Measurements from ENCODE around the gene FERMT1. TPM values are rescaled to one million over a fixed set of nuclear protein-coding genes. Genes with fewer than 3 reads are reported as not detected.

Gene FERMT1
- total and polyA plus RNA-seq, 2 of the 4 experiments (the other 2 are of a cell fraction) = 1.8 to 2.3 TPM

DNA sequence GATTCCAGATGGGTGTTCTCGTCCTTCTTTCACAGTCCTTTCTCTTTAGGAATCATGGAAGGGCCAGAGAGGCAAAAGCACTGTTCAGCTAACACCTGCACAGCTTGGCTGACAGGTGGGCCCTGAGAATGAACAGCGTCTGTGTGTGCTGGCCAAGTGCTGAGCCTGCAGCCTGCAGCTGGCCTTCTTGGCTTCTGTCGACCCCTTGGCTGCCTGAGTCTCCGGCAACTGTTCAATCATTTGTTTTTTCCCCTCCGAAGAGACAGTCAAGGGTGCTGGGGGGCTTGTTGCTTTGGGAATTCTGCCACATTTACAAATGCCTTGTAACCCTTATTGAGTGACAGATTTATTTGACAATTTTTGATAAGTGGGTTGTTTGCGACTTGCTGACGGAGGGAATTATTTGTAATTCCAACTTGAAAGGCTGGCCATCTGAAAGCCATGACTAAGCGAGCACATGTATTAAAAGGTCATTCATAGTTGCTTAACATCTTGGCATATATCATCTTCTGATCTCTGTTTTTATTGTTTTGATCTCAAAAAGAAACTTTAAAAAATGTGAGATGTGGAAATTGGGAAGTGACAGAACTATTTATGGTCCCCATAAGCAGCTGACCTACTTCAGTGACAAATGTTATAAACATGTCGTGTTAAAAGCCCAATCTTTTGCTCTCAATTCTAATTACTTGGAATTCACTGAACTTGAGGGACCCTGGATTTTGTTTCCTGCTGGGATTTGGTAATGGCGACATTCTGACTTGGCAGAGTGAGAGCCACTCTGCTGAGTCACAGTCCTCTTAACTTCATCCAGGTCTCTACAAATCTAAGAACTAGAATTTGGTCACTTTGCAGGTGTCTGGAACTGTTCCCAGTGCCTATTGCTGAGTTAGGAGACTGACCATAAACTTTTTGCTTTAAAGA is 41.9 kb upstream of the FERMT1 start:
- no peaks in the 10 kb centered on the region for H3K79me1 ChIP-seq (ENCODE audit: low read depth in 1 of 2, low read length in 2 of 2)
- dilution Hi-C loops (cut with HindIII; ENCODE audit: low sequenced_read_pairs, unreplicated experiment) = no loop called here
- ChIA-PET CTCF (no interaction called here), POLR2A (ENCODE audit: unreplicated experiment) (no interaction called here)
- in situ Hi-C loops (cut with MboI; ENCODE audit: low sequenced_read_pairs) = no loop called here
- H3K27ac ChIP-seq (ENCODE audit: insufficient read depth, low read length) = no peak overlapping the region
- no peaks in the 10 kb centered on the region for H3K36me3 ChIP-seq (ENCODE audit: control insufficient read depth, insufficient read depth, low read length)
- no peak overlapping the region for H2BK5ac ChIP-seq (ENCODE audit: low read depth, low read length, poor library complexity, severe bottlenecking)
- no peak overlapping the region for H3K23ac ChIP-seq (ENCODE audit: low read depth, low read length)
- H2AK9ac ChIP-seq (replicated peaks; ENCODE audit: low read depth, low read length, poor library complexity) = no peak overlapping the region
- no peak overlapping the region for H2BK120ac ChIP-seq (ENCODE audit: low read depth, low read length)
- H4K91ac ChIP-seq (ENCODE audit: insufficient read depth, low read depth, low read length) = no peak overlapping the region
- no peaks in the 10 kb centered on the region for H3K9me1 ChIP-seq (ENCODE audit: insufficient read depth, low read length)
- H3K4me1 ChIP-seq (ENCODE audit: control insufficient read depth, insufficient read depth, low read length) = no peaks in the 10 kb centered on the region
- no peaks in the 10 kb centered on the region for H3K27me3 ChIP-seq (ENCODE audit: control insufficient read depth, insufficient read depth, low read length)
- no TSS peak for BruUV-seq (replicated peaks)
- no peaks in the 10 kb centered on the region for H3K9me3 ChIP-seq (ENCODE audit: control insufficient read depth, insufficient read depth, low read length)
- H4K5ac ChIP-seq (ENCODE audit: low read depth, low read length) = no peak overlapping the region
- TF ChIP-seq, protein P1, sequence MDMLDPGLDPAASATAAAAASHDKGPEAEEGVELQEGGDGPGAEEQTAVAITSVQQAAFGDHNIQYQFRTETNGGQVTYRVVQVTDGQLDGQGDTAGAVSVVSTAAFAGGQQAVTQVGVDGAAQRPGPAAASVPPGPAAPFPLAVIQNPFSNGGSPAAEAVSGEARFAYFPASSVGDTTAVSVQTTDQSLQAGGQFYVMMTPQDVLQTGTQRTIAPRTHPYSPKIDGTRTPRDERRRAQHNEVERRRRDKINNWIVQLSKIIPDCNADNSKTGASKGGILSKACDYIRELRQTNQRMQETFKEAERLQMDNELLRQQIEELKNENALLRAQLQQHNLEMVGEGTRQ (IDR thresholded peaks at IDR 0.05; ENCODE audit: low read depth, low read length) = no peak
- TF ChIP-seq CEBPB (IDR thresholded peaks at IDR 0.05; ENCODE audit: low read depth, low read length) (no peak), FOS (IDR thresholded peaks at IDR 0.05; ENCODE audit: low read depth, low read length) (no peak)
- H3K4ac ChIP-seq (ENCODE audit: low read depth, low read length) = no peak overlapping the region
- H3K18ac ChIP-seq (ENCODE audit: low read depth, low read length) = no peak overlapping the region
- H3K4me3 ChIP-seq (ENCODE audit: insufficient read depth, low read depth, low read length) = no peak overlapping the region
- intact Hi-C loops (cut with micrococcal nuclease) = no loop called here
- H2BK15ac ChIP-seq (ENCODE audit: low read depth, low read length) = no peak overlapping the region
- H2AK5ac ChIP-seq (ENCODE audit: low read depth, low read length) = no peak overlapping the region
- ATAC-seq (ENCODE audit: low read depth) (no peak), DNase-seq (no peak)
- no peak overlapping the region for H4K8ac ChIP-seq (ENCODE audit: low read depth in 2 of 2, low read length in 2 of 2)
- H3K4me2 ChIP-seq (ENCODE audit: low read depth, low read length) = no peak overlapping the region
- H4K20me1 ChIP-seq (ENCODE audit: insufficient read depth, low read length) = no peaks in the 10 kb centered on the region
- H3K56ac ChIP-seq (ENCODE audit: extremely low read depth, insufficient read depth, low read length) = no peak overlapping the region
- H3K9ac ChIP-seq (ENCODE audit: low read depth, low read length) = no peak overlapping the region
- no CpG with 5 or more reads among the region's 10 CpGs for WGBS, 2 experiments (ENCODE audit: extremely low coverage in 2 of 2, insufficient read length in 1 of 2)
- no peak overlapping the region for H3K14ac ChIP-seq (replicated peaks; ENCODE audit: low read depth, low read length)
- no peak overlapping the region for H2BK20ac ChIP-seq (ENCODE audit: low read depth, low read length)
- no peak overlapping the region for H2AFZ ChIP-seq (replicated peaks; ENCODE audit: low read length, poor library complexity)
